Measurements from ENCODE around the gene GALC. TPM values are rescaled to one million over a fixed set of nuclear protein-coding genes. Genes with fewer than 3 reads are reported as not detected.
"Not testable (repeated sequence)": the region's sequence is repeated elsewhere in the genome, so short reads cannot be mapped to it uniquely, and the experiment has no call there.

The GALC gene
- total and polyA plus RNA-seq, 8 donors, result 2.3 to 50.4 (median 11.0) TPM

DNA sequence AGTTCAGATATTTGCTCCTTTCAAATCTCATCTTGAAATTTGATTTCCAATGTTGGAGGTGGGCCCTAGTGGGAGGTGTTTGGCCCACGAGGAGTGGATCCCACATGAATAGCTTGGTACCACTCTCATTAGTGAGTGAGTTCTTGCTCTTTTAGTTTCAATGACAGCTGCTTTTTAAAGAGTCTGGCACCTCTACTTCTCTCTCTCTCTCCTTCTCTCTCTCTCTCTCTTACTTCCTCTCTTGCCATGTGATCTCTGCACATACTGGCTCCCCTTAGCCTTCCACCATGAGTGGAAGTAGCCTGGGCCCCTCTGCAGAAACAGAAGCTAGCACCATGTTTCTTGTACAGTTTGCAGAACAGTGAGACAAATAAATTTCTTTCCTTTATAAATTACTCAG is 37.1 kb upstream of the GALC start:
- H3K4me3 ChIP-seq, result no peak overlapping the region
- WGBS, 5 donors, result 35 to 64% (median 47%) methylated on average over 1 of the region's 1 CpG

DNA sequence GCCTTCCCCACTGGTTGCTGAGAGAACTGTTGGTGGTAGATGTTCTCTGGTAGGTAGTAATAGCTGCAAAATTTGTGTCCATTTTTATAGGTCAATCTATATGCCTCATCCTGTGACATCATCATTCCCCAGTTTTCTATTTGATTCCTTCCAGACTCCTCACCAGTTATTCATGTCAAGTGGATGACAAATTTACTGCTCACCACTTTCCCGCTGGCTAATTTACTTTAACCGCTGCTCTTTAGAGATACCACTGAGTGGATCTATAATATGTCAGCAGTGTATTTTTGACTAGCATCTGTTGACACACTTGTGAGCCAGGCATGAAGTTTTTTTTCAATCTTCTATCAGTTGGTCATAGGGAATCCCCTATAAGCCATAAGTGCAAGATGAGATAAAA is 36.5 kb upstream of the GALC start:
- no peak for DNase-seq
- no peak overlapping the region for H3K4me3 ChIP-seq
- no peak for TF ChIP-seq POLR2A (IDR thresholded peaks at IDR 0.05)
- TF ChIP-seq EP300 (IDR thresholded peaks at IDR 0.05), result no peak
- no peak for TF ChIP-seq POLR2AphosphoS5 (IDR thresholded peaks at IDR 0.05)
- TF ChIP-seq, protein P1, sequence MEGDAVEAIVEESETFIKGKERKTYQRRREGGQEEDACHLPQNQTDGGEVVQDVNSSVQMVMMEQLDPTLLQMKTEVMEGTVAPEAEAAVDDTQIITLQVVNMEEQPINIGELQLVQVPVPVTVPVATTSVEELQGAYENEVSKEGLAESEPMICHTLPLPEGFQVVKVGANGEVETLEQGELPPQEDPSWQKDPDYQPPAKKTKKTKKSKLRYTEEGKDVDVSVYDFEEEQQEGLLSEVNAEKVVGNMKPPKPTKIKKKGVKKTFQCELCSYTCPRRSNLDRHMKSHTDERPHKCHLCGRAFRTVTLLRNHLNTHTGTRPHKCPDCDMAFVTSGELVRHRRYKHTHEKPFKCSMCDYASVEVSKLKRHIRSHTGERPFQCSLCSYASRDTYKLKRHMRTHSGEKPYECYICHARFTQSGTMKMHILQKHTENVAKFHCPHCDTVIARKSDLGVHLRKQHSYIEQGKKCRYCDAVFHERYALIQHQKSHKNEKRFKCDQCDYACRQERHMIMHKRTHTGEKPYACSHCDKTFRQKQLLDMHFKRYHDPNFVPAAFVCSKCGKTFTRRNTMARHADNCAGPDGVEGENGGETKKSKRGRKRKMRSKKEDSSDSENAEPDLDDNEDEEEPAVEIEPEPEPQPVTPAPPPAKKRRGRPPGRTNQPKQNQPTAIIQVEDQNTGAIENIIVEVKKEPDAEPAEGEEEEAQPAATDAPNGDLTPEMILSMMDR (IDR thresholded peaks at IDR 0.05), result no peak

More for the DNA sequence above, 37.1 kb upstream of the GALC start:
- DNase-seq, result no peak
- H3K4me1 ChIP-seq, result no peaks in the 10 kb centered on the region
- no peaks in the 10 kb centered on the region for H3K27me3 ChIP-seq
- TF ChIP-seq POLR2A (IDR thresholded peaks at IDR 0.05), result no peak
- TF ChIP-seq, protein P1 (IDR thresholded peaks at IDR 0.05), result no peak
- TF ChIP-seq EP300 (IDR thresholded peaks at IDR 0.05), result no peak
- no peak for TF ChIP-seq POLR2AphosphoS5 (IDR thresholded peaks at IDR 0.05)
- no peaks in the 10 kb centered on the region for H3K9me3 ChIP-seq
- no peak overlapping the region for H3K27ac ChIP-seq
- no peaks in the 10 kb centered on the region for H3K36me3 ChIP-seq
- intact Hi-C loops (cut with DNase I; ENCODE audit: low total_unique reads), result no loop called here

DNA sequence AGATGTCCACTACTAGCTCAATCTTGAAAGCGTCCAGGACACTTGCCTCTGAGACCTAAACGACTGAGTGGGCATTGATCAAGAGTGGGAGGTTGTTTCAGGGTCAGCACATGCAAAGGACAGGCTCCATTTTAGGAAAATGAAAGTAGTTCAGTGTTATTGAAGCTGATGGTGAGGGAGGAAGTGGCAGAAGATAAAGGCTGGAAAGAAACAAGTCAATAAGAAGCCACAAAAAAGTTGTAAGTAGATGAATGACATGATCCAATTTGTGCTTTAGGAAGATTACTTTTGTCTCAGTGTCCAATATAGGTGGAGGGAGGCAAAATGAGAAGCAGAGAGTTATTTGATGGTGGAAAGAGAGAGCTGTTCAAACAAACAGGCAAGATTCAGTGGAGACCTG is 33.9 kb upstream of the GALC start:
- Histone ChIP-seq H3K9me3 (no peaks in the 10 kb centered on the region), H3K4me3 (no peak overlapping the region), H3K27ac (no peak overlapping the region), H3K4me1 (peaks cover 0 to 4% (median 0%) of the 10 kb centered on the region in 4 donors), H3K27me3 (no peaks in the 10 kb centered on the region), H3K36me3 (no peaks in the 10 kb centered on the region)
- TF ChIP-seq POLR2A (IDR thresholded peaks at IDR 0.05) (no peak), POLR2AphosphoS5 (IDR thresholded peaks at IDR 0.05) (no peak), EP300 (IDR thresholded peaks at IDR 0.05) (no peak)
- TF ChIP-seq, protein P1 (IDR thresholded peaks at IDR 0.05), result no peak
- intact Hi-C loops (cut with DNase I; ENCODE audit: low total_unique reads), result no loop called here
- WGBS, 5 donors, result 54 to 68% (median 66%) methylated on average over 2 of the region's 2 CpGs
- DNase-seq, result no peak

More for the DNA sequence above, 36.5 kb upstream of the GALC start:
- no peaks in the 10 kb centered on the region for H3K9me3 ChIP-seq
- H3K27ac ChIP-seq, result no peak overlapping the region
- WGBS, 5 donors, result 73 to 80% (median 77%) methylated on average over 2 of the region's 2 CpGs
- peaks cover 0 to 3% (median 0%) of the 10 kb centered on the region in 4 donors for H3K4me1 ChIP-seq
- H3K36me3 ChIP-seq, result no peaks in the 10 kb centered on the region
- intact Hi-C loops (cut with DNase I; ENCODE audit: low total_unique reads), result no loop called here
- no peaks in the 10 kb centered on the region for H3K27me3 ChIP-seq

DNA sequence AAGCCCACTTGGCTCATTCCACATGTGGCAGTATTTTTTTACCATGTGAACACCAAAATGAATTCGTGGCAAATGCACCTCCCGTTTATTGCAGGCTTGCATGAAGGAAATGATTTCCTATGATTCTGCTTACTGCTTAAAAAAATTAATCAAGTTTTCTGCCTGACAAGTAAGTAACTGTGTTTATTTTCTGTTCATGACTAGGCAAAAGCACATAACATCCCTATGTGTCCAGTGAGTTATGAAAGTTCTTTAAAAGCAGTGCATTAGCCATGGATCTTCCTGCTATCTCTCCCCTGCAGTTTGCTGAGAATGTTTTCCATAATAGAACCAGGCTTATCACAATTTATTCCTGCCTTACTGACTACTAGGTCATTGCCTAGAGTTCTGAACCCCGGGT is 32.3 kb upstream of the GALC start:
- H3K4me3 ChIP-seq, result no peak overlapping the region
- WGBS, 5 donors, result 37 to 65% (median 50%) methylated on average over 3 of the region's 3 CpGs
- intact Hi-C loops (cut with DNase I; ENCODE audit: low total_unique reads), result no loop called here
- DNase-seq, result no peak
- H3K36me3 ChIP-seq, result no peaks in the 10 kb centered on the region
- H3K4me1 ChIP-seq, result peaks cover 0 to 4% (median 0%) of the 10 kb centered on the region in 4 donors
- no peak overlapping the region for H3K27ac ChIP-seq
- no peaks in the 10 kb centered on the region for H3K9me3 ChIP-seq
- TF ChIP-seq, protein P1 (IDR thresholded peaks at IDR 0.05), result no peak
- TF ChIP-seq POLR2AphosphoS5 (IDR thresholded peaks at IDR 0.05) (no peak), EP300 (IDR thresholded peaks at IDR 0.05) (no peak), POLR2A (IDR thresholded peaks at IDR 0.05) (no peak)
- no peaks in the 10 kb centered on the region for H3K27me3 ChIP-seq

DNA sequence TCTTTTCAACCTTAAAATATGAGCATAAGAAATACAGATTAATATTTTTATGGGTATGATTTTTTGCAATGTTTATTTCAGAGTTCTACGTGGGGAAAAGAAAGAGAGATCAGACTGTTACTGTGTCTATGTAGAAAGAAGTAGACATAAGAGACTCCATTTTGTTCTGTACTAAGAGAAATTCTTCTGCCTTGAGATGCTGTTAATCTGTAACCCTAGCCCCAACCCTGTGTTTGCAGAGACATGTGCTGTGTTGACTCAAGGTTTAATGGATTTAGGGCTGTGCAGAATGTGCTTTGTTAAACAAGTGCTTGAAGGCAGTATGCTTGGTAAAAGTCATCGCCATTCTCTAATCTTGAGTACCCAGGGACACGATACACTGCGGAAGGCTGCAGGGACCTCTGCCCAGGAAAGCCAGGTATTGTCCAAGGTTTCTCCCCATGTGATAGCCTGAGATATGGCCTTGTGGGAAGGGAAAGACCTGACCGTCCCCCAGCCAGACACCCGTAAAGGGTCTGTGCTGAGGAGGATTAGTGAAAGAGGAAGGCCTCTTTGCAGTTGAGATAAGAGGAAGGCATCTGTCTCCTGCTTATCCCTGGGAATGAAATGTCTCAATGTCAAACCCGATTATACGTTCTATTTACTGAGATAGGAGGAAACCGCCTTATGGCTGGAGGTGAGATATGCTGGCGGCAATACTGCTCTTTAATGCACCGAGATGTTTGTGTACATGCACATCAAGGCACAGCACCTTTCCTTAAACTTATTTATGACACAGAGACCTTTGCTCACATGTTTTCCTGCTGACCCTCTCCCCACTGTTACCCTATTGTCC is 31.5 kb upstream of the GALC start:
- H3K4me1 ChIP-seq; DNase-seq; H3K27ac ChIP-seq; H3K27me3 ChIP-seq; H3K4me3 ChIP-seq; H3K9me3 ChIP-seq; intact Hi-C loops (cut with DNase I; ENCODE audit: low total_unique reads); H3K36me3 ChIP-seq: not testable (repeated sequence)
- 41 to 54% (median 46%) methylated on average over 11 of the region's 11 CpGs for WGBS, 5 donors
